ELR (cell line): ENCODE data around the gene RPL29.
"Not testable (repeated sequence)": the region's sequence is repeated elsewhere in the genome, so short reads cannot be mapped to it uniquely, and the experiment has no call there.

Experiments used
- DNase-seq: peaks from one replicate; pipeline ENCODE4 v3.0.0-alpha.2; 2015; ENCODE audit warnings: low read depth

The RPL29 gene

GRCh38 chr3:52005571-52005986, 9.9 kb upstream of the RPL29 start:
- peak; percentile 48 for DNase-seq

- no peak for DNase-seq
Observed at GRCh38 chr3:52004906-52005395, 9.3 kb upstream of the RPL29 start.

- DNase-seq, result peak; percentile 50
Observed at GRCh38 chr3:52004163-52004787, 8.6 kb upstream of the RPL29 start.

- DNase-seq, result no peak
Observed at GRCh38 chr3:52002748-52003147, 7.1 kb upstream of the RPL29 start.

- peak; percentile 76 for DNase-seq
Observed at GRCh38 chr3:52001443-52001974, 5.8 kb upstream of the RPL29 start.

GRCh38 chr3:51999846-52000245, 4.2 kb upstream of the RPL29 start:
- DNase-seq, result no peak

GRCh38 chr3:51998774-51999173, 3.1 kb upstream of the RPL29 start:
- DNase-seq, result no peak

- peak; percentile 59 for DNase-seq
Observed at GRCh38 chr3:51997935-51998596, 2.4 kb upstream of the RPL29 start.

- no peak for DNase-seq
Observed at GRCh38 chr3:51997172-51997571, 1.5 kb upstream of the RPL29 start.

- no peak for DNase-seq
Observed at GRCh38 chr3:51994530-51994929, 1.2 kb downstream of the RPL29 start.

GRCh38 chr3:51993657-51994056, 2.0 kb downstream of the RPL29 start:
- not testable (repeated sequence) for DNase-seq

- no peak for DNase-seq
Observed at GRCh38 chr3:51992017-51992682, 3.5 kb downstream of the RPL29 start.

GRCh38 chr3:51990501-51990971, 5.2 kb downstream of the RPL29 start:
- not testable (repeated sequence) for DNase-seq

GRCh38 chr3:51988286-51989146, 7.2 kb downstream of the RPL29 start:
- DNase-seq, result no peak

- no peak for DNase-seq
Observed at GRCh38 chr3:51987568-51987967, 8.1 kb downstream of the RPL29 start.

- DNase-seq, result no peak
Observed at GRCh38 chr3:51986010-51986947, 9.4 kb downstream of the RPL29 start.

GRCh38 chr3:51985063-51985462, 10.6 kb downstream of the RPL29 start:
- DNase-seq, result no peak

GRCh38 chr3:51984269-51984647, 11.4 kb downstream of the RPL29 start:
- no peak for DNase-seq

GRCh38 chr3:51983578-51984268, 12.0 kb downstream of the RPL29 start:
- DNase-seq, result no peak
